Neural cell (in vitro differentiated cells): ENCODE measurements around the gene THRAP3.

ENCODE experiments used
- CTCF ChIP-seq: fragments of 450-650 bp; IDR thresholded peaks from 2 replicates; pipeline ENCODE4 v1.5.1; 2014; ENCODE audit warnings: antibody characterized with exemption, mild to moderate bottlenecking, moderate library complexity; ENCODE audit not compliant: poor library complexity, severe bottlenecking
- EP300 ChIP-seq: fragments of 450-650 bp; conservative IDR thresholded peaks from 2 replicates; pipeline ENCODE4 v1.6.1; 2014; ENCODE audit warnings: antibody characterized with exemption, mild to moderate bottlenecking, moderate library complexity; ENCODE audit not compliant: poor library complexity, severe bottlenecking
- EZH2 ChIP-seq: fragments of 200-600, 300-800 bp; shearing (Covaris generic), sonication (generic); IDR thresholded peaks from 2 replicates; pipeline ENCODE4 v1.6.1; 2014; ENCODE audit warnings: antibody characterized with exemption, low read length, borderline replicate concordance, mild to moderate bottlenecking; ENCODE audit not compliant: insufficient read depth, poor library complexity, severe bottlenecking
- POLR2AphosphoS5 ChIP-seq: IDR thresholded peaks from 2 replicates; pipeline ENCODE4 v1.6.1; 2012
- RAD21 ChIP-seq: fragments of 450-650 bp; conservative IDR thresholded peaks from 2 replicates; pipeline ENCODE4 v1.6.1; 2014; ENCODE audit warnings: antibody characterized with exemption, mild to moderate bottlenecking, moderate library complexity
- TAF1 ChIP-seq: IDR thresholded peaks from 2 replicates; pipeline ENCODE4 v1.6.1; 2012; ENCODE audit warnings: low read depth

- no peak for TF ChIP-seq CTCF
- no peak for TF ChIP-seq POLR2AphosphoS5
- TF ChIP-seq EZH2: no peak
- no peak for TF ChIP-seq EP300
- no peak for TF ChIP-seq TAF1
- TF ChIP-seq RAD21: no peak
These were observed 74.4 kb downstream of the THRAP3 start for GRCh38 chr1:36298640-36299039.
